NCI-H1694 treated with DMSO at 0.1 percent for 48 hours (cell line): Measurements from ENCODE around the gene SOX4.
"Not testable (repeated sequence)": the region's sequence is repeated elsewhere in the genome, so short reads cannot be mapped to it uniquely, and the experiment has no call there.

ENCODE experiments used
- DNase-seq: peaks from one replicate; lab custom pipeline; 2025; lab: John Stamatoyannopoulos, UW

SOX4 gene

DNA sequence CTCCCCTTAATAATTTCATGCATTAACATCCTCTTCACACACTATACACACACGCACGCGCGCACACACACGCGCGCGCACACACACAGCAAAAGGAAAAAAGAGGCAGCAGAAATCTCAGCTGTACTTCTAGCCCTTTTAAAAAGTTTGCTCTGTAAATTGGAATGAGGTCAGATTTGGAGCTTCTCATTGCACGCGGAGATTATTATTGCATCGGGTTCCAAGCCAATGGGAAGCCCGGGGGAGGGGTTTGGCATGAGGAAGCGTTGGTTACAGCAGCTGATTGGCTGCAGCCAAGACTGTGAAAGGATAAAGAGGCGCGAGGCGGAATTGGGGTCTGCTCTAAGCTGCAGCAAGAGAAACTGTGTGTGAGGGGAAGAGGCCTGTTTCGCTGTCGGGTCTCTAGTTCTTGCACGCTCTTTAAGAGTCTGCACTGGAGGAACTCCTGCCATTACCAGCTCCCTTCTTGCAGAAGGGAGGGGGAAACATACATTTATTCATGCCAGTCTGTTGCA is at the start of gene SOX4:
TSS of gene SOX4 (plus strand) at position 340 of the 515 bp plus-strand sequence. CDS start 784 bp downstream, outside the sequence.
- DNase-seq, result peak; percentile 95

GRCh38 chr6:21552286-21552685 is 41.3 kb upstream of the SOX4 start:
- DNase-seq, result not testable (repeated sequence)

- DNase-seq, result no peak
Observed at GRCh38 chr6:21554286-21554685, 39.3 kb upstream of the SOX4 start.

- DNase-seq, result no peak
Observed at GRCh38 chr6:21555197-21555596, 38.4 kb upstream of the SOX4 start.

GRCh38 chr6:21556511-21556910 is 37.0 kb upstream of the SOX4 start:
- no peak for DNase-seq

DNA sequence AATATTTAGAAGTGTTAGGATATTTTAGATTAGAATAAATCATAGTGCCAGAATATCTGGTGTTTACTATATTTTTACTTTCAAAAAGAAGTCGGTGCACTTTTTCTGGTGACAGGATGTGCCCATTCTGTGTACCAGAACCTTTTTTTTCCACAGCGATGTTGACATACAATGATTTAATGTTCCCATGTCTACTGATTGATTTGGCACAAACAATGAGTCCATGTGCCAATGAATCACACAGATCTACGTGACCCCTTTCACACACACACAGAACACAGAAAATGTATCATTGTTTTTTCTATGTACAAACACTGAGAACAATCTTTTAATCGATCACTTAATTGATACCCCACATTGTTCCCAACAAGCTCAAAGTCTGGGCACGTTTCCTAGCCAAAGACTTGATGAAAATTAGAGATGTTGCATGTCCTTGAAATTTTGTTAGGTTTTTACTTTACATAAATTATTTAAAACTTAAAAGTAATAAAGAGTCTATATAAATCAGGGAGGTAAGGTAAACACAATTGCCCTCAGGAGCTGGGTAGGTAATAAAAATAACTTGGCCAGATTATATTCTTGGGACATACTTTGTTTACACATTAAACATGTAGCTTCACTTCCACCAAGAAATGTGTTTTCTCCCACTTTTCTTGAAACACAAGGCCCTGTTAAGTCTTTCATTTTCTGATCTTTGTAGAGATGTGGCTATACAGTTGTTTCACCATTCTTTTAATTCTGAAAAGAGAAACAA is 36.4 kb upstream of the SOX4 start:
- DNase-seq, result no peak

GRCh38 chr6:21559238-21559637 is 34.3 kb upstream of the SOX4 start:
- DNase-seq, result no peak

DNA sequence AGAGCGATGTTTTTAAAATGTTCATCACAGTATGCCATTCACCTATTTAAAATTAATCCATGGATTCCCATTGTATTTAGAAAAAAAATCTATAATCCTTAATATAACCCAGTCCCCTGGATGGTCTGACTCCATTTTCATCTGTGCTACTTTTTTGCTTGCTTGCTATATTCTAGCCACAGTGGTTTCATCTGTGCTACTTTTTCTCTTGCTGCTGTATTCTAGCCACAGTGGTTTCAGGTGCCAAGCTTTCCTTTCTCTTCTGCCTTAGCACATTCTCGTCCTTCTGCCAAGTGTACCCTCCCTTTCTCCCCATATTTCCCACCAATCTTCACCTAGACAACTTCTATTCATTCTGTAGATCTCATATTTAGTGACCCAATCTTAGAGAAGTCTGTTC is 33.3 kb upstream of the SOX4 start:
- DNase-seq, result no peak

- DNase-seq, result no peak
Observed at GRCh38 chr6:21565431-21565830, 28.1 kb upstream of the SOX4 start.

GRCh38 chr6:21578523-21578922 is 15.0 kb upstream of the SOX4 start:
- no peak for DNase-seq

DNA sequence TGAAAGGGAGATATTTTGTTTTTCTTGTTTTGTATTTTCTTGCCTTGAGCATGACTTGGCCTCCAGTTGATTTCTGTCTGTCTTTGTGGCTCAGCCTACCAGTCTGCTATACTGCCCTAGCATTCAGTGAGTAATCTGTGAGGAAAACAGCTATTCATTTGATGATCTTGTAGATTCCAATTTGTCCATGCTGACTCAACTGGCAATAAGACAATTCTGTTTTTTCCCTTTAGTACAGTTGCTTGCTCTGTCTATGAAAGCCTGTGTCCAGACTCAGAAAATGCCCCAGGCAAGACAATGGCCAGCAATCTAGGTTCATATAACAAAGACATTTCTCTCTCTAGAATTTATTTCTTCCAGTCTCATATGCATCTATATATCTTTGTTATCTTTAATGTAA is 10.9 kb upstream of the SOX4 start:
- DNase-seq, result no peak

DNA sequence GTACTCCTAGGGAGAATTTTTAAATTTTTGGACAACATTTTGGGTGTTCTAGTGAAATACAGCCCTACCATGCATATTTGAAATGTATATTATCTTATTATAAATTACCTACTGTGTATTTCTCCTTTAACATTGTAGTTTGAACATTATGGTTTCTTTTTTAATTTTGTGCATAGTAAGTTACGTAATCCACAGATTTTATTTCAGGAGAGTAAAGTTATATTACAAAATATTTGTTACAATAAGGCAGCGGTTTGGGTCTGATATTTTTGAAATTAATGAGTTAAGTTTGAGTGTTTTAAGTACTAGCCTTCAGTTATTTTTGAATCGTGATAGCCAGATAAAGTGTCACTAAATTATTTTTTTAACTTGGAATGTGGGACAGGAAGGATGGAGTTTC is 7.3 kb upstream of the SOX4 start:
- DNase-seq, result no peak

- peak; percentile 73 for DNase-seq
Observed at GRCh38 chr6:21586740-21587178, 6.8 kb upstream of the SOX4 start.

DNA sequence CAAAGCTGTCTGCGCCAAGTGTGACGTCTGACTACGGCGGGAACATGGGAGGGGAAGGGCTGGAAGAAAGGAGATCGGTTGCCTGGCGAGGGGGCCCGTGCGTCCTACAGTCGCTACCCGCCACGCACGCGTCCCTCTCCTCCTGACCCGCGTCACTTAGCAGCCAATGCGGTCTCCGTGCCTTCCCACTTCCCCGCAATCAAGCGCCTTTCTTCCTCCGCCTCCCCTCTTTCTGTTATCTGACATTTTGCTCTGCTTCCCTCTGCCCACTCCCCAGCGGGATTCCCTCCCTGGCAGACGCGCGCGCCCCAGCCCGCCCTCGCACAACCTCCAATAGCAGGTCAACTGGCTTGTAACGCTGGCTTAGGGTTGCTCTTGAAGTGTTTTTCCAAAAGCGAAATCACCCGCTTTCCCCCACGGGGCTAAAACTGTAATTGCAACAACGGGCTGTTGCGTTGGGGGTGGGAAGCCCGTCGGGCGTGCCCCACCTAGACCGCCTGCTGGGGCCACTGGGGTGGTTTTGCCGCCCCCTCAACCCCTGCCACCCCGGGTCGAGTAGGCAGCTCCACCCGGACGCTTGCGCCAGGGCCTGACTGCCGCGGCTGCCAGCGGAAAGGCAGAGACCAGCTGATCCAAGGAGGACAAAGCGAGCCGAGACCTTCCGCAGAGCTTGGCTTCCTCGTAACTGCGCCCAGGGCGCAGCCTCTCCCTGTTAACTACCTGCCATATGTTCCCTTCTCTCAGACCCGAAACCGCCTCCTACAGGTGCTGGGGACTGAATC is 6.2 kb upstream of the SOX4 start:
- DNase-seq, result peak; percentile 54

- DNase-seq, result peak; percentile 35
Observed at GRCh38 chr6:21587961-21588480, 5.5 kb upstream of the SOX4 start.

DNA sequence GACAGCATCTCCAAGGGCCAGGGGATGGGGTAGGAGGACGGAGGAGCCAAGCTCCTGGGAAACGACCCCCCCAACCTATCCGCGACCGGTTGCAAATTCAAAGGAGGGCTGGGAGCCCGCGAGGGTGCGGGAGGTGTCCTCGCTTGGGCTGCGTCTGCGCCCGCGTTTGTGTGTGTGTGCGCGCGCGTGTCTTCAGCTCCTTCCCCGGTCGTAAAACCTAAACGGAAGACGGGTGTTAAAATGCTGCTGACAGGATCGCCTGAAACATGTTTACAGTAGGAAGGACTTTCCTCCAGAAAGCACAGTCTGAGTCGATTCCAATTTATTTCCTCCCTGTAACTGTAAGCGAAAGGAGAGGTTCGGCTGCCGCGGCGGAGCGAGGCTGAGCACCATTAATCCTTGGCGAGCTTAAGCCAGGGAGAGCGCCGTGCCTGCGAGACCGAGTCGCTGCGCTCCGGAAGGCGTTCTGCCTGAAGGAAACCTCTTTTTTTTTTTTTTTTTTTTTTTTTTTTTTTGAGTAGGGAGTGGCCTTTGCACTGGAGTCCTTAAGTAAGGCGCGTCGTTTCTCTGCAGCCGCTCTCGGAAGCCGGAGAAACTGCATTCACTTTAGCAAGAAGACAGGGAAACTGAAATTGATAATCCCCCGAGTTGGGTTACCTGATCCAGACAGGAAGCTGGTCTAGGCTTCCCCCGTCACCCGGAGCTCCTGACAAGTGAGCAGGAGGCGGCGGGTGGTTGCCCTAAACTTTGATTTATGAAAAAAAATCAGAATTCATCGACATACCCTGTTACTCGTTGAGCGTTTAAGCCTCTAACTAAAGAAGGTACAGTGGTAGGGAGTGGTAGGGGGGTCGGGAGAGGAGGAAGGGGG is 4.8 kb upstream of the SOX4 start:
- peak; percentile 49 for DNase-seq

- peak; percentile 79 for DNase-seq
Observed at GRCh38 chr6:21589352-21590345, 3.9 kb upstream of the SOX4 start.

DNA sequence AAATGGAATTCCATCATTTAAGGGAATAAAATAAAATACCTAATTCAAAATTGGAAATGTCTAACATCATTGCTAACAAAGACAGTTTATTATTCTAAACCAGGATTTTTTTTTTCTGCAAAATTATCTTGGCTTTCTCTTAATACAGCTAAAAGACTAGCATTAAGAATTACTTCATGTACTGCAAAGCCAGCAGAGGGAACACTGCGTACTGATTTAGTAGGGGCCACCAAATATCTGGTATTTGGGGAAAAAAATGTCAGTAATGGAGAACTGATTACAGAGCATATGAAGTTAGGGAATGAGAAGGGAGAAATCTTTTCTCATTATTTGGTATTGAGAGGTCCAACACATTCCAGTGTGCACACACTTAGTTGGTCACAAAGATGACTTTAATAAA is 3.2 kb upstream of the SOX4 start:
- no peak for DNase-seq

DNA sequence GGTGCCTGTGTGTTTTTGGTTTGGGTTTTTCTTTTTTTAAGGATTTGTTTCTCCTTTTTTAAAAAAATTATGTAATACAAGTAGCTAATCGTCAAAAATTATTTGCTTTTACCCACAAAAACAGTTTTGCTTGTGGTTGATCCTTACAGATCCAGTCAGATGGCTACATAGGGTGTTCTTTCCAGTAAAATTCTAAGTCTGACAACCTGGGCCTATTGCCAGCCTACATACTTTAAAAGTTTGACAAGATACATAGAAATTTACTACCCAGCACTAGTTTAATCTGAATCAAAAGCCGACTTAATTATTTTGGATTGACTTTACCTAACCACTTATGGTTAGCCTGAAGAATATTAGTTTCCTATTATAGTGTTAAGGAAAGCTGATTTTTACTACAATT is 2.1 kb upstream of the SOX4 start:
- no peak for DNase-seq

GRCh38 chr6:21592953-21593352 is 598 bp upstream of the SOX4 start:
- DNase-seq, result no peak
